GM12801 (cell line): Measurements from ENCODE around the gene PGBD5.

Experiments used
- TF ChIP-seq, protein P1 (sequence below): IDR thresholded peaks from one replicate; pipeline ENCODE4 v1.5.1; 2011; ENCODE audit warnings: control low read depth; ENCODE audit not compliant: insufficient read length; ENCODE audit errors: extremely low read depth

Gene PGBD5

DNA sequence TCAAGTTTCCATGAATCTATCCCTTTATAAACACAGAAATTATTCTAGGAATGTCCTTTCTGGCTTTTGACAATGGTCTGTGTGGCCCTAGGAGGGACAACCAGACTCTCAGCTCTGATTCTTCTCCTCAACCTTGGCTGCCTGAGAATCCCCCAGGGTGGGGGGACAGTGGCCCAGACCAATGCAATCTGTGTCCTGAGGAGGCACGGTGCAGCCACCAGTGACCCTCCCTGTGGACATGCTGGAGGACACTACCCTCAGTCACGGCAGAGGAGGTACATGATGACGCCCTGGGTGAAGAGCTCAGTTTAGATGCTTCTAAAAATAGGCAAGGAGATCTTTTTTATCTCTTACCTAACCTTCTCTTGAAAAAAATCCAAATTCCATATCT, 91.7 kb downstream of the PGBD5 start:
- TF ChIP-seq, protein P1, sequence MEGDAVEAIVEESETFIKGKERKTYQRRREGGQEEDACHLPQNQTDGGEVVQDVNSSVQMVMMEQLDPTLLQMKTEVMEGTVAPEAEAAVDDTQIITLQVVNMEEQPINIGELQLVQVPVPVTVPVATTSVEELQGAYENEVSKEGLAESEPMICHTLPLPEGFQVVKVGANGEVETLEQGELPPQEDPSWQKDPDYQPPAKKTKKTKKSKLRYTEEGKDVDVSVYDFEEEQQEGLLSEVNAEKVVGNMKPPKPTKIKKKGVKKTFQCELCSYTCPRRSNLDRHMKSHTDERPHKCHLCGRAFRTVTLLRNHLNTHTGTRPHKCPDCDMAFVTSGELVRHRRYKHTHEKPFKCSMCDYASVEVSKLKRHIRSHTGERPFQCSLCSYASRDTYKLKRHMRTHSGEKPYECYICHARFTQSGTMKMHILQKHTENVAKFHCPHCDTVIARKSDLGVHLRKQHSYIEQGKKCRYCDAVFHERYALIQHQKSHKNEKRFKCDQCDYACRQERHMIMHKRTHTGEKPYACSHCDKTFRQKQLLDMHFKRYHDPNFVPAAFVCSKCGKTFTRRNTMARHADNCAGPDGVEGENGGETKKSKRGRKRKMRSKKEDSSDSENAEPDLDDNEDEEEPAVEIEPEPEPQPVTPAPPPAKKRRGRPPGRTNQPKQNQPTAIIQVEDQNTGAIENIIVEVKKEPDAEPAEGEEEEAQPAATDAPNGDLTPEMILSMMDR, result no peak

DNA sequence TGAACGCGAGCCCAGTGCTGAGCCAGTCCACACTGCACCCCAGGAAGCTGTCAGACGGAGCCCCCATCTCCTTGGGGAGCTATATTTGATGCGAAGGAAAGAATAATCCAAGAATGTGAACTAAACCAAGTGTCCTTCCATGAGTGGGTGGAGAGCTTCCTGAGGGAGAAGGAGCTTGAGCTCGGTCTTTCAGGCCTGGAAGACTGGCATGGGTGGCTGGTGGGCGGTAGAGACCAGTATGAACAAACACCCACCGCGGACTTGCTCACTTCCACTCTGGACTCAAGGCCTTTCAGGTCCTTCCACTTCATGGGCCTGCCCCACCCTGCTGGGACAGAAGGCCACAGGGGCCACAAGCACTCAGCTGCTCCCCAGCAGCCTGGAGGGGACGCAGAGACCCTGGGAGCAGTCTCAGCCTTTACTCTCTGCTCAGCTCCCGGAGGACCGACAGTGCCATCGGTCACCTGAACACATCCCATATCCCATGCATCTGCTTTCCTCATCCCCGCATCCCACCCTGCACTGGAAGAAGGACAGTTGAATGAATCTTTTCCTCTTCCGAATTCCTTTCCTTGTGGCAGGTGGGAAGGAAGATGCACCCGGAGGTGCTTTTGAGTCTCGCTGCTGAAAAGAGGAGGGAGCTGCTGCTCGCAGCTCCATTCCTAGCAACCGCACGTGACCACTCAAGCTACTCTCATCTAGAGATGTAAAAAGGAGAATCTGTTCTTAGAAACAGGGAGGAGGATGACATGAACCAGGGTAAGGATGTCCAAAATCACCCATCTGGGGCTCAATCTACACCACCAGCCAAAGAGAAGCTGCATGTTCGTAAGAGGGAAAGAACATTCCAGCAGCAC, 92.3 kb downstream of the PGBD5 start:
- TF ChIP-seq, protein P1, result no peak

DNA sequence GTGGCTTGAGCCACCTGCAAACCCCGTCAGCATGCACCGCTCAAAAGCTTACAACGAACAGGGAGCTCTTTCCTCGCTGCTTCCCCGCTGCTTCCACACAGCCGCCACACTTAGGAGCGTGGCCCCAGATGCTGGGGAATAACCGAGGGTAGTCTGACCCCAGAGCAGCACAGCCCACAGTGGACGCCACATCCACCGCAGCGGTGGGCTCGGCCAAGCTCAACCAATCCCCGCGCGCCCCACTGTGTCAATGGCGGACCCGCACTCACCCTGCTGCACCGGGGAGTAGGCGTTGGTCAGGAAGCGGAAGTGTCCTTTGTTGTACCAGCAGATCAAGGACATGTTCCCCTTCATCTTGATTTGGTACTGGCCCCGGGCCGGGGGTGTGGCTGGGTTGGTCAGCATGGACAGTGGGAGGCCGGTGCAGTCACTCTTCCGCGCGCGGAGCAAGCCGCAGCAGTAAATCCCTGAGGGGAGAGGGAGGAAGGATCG, 93.5 kb downstream of the PGBD5 start:
- TF ChIP-seq, protein P1, result no peak

DNA sequence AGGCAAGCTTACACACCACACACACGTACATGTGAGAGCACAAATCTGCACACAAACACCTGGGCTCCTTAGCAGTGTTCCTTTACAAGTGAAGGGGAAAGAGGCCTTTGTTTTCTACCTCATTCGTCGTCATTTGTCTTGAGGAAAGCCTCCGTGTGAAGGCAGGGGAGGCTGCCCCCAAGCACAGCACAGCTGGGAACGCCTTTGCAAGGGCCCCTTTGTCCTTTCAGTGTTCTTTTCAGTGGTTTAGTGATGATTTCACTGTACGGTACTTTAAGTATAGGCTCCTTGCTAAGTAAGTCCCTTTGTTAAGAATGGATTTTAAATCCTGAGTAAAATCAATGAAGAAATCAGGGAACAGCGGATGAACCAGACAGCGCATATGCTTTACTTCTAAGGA, 94.1 kb downstream of the PGBD5 start:
- TF ChIP-seq, protein P1, result no peak

DNA sequence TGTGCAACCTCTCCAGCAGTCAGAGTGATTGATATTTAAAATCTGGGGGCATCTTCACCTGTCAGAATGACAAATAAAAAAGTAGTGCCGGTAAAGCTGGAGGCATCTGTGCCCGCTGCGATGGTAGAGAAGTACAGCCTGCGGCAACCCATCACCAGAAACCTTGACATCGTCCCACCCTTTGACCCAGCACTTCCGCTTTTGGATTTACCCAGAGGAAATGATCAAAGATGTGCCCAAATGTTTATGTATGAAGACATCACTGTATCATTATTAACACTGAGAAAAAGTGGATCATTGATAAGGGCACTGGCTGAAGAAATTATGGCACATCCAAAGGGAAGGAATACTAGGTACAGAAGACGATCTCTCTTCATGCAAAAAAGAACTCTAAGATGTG, 96.0 kb downstream of the PGBD5 start:
- TF ChIP-seq, protein P1, result no peak

DNA sequence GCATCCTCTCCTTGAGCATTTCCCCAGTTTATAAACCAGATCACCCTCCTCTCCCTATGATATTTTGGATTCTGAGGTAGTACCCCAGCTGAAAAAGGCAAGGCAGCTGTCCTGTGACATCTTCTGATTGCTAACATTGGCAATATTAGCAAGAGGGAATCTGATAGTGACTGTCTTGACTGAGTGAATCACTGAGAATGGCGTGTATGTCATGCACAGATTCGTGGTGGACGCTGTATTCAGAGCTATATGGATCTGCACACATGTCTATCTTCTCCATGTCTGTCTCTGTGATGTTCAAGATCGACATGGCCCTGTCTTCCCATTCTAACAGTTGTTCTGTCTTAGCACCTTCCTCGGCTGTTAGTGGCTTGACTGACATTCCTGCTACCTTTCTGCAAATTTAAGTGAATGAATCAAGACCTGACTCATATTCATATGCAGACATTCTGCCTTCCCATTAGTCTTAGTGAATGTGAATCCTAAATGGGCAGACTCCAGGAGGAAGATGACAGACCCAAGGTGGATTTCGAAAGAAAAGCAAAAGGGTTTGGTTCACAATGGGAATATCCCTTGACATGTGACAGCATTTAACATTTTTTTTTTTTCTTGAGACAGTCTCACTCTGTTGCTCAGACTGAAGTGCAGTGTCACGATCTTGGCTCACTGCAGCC, 97.7 kb downstream of the PGBD5 start:
- TF ChIP-seq, protein P1, result no peak

DNA sequence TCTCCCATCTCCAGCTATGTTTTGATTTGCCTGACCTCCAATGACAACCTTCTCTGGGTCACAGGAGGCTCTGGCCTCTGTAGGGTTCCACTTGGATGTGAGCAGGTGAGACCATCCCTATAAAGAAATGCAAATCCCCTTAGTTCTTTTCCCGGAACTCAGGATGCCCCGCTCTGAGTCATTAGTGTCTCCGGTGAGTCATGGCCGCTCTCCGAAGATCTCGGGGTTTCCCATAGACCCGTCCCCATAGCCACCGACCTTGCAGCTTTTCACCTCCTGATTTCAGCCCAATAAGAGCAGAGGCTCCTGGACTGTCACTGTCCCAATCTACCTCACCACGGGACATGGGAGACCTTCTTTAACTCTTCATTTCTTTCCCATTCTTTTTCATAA, 98.2 kb downstream of the PGBD5 start:
- TF ChIP-seq, protein P1, result no peak
